Transverse colon (tissue), 3 donors: ENCODE measurements around the gene CST5.

Experiments
- EP300 ChIP-seq: sonication (generic); formaldehyde crosslinking; IDR thresholded peaks from one replicate; pipeline ENCODE4 v1.6.1; 2017; ENCODE audit warnings: antibody characterized with exemption, low read depth
- TF ChIP-seq, protein P1 (sequence below), 5 experiments: fragments of 200-600 bp in 3 of 5; fragments of 450-650 bp in 2 of 5; sonication (generic) in 3 of 5; IDR thresholded peaks; 1 replicate in 2 of 5; 2 replicates in 3 of 5; pipeline ENCODE4 v1.5.1; 2016 to 2017; ENCODE audit warnings: antibody characterized with exemption in 5 of 5, inconsistent platforms in 3 of 5, mild to moderate bottlenecking in 2 of 5, moderate library complexity in 1 of 5

- TF ChIP-seq, protein P1, sequence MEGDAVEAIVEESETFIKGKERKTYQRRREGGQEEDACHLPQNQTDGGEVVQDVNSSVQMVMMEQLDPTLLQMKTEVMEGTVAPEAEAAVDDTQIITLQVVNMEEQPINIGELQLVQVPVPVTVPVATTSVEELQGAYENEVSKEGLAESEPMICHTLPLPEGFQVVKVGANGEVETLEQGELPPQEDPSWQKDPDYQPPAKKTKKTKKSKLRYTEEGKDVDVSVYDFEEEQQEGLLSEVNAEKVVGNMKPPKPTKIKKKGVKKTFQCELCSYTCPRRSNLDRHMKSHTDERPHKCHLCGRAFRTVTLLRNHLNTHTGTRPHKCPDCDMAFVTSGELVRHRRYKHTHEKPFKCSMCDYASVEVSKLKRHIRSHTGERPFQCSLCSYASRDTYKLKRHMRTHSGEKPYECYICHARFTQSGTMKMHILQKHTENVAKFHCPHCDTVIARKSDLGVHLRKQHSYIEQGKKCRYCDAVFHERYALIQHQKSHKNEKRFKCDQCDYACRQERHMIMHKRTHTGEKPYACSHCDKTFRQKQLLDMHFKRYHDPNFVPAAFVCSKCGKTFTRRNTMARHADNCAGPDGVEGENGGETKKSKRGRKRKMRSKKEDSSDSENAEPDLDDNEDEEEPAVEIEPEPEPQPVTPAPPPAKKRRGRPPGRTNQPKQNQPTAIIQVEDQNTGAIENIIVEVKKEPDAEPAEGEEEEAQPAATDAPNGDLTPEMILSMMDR (IDR thresholded peaks at IDR 0.05) = no peak
- TF ChIP-seq EP300 = no peak
These were observed 12.3 kb downstream of the CST5 start for GRCh38 chr20:23867152-23867776.
